SIG-M5 (cell line): Measurements from ENCODE around the gene PLA2G4E.

Experiments used
- DNase-seq: peaks from one replicate; lab custom pipeline; 2025; lab: John Stamatoyannopoulos, UW

Gene PLA2G4E

GRCh38 chr15:41954036-41954435 is 66.8 kb downstream of the PLA2G4E start:
- DNase-seq: no peak

- DNase-seq: no peak
These were observed 68.8 kb downstream of the PLA2G4E start for GRCh38 chr15:41952013-41952563.

DNA sequence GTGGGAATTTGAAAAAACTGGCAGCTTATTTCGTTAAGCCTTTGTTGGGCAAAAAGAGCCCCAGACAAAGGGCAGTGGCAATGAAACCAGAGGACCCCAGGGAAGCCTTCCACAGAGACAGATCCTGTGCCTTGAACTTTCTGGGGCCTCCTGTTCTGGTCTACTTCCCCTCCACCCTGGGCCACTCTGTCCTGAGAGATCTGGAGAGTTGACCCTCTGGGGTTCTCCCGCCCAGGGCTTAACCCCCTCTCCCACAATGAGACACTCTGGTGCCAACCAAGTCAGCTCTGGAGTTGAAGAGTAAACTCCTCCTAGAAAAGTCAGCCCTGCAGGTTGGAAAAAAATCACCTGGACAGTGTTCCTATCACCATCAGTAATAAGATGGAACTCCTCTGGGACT is 69.3 kb downstream of the PLA2G4E start:
- no peak for DNase-seq

- DNase-seq: no peak
These were observed 70.4 kb downstream of the PLA2G4E start for GRCh38 chr15:41950489-41950888.

DNA sequence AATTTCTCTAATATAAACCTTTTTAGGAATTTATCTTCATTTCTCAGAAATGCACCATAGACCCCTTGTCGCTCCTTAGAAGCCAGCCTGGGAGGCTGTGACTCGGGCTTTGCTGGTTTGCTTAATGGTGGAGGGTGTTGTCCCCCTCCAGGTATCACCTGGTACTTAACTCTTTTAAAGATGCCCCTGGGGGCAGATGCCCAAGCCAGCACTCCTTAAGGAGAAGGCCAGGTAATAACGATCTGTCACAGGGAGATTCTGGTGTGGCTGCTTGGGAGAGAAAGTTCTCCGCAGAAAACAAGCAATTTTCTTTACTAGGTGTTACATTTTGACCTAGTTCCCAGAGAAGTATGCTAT is 70.7 kb downstream of the PLA2G4E start:
- no peak for DNase-seq

DNA sequence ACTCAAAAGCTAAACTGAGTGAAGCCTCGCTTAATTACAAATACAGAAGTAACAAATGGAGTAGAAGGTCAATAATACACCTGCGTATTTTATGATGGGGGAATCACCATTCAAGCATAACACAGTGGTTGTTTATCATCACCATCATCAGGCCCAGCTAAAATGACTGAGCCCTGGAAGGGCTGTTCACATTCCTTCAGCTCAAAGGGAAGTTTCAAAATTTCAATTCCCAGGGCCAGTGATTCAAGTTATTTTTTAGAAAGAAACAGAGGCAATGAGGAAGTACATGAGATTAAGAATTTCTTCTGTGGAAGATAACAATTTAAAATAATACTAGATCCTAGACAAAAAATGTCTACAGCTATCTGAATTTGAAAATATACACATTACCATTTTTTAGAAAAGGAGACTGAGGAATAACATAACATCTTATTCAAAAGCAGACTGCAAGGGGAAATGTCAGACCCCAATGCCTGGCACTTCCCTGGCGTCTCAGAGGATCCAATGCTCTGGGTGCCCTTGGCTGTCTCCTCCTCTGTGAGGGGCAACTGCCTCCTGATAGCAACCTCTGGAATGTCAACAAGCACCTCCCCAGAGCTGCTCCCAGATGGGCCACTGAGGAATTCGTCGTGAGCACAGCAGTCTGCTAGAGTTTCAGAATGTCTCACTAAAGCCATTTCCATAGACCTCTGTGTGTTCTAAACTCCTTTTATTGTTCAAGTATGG is 71.3 kb downstream of the PLA2G4E start:
- DNase-seq: no peak

GRCh38 chr15:41948490-41948889 is 72.4 kb downstream of the PLA2G4E start:
- no peak for DNase-seq

GRCh38 chr15:41946970-41947369 is 73.9 kb downstream of the PLA2G4E start:
- no peak for DNase-seq

DNA sequence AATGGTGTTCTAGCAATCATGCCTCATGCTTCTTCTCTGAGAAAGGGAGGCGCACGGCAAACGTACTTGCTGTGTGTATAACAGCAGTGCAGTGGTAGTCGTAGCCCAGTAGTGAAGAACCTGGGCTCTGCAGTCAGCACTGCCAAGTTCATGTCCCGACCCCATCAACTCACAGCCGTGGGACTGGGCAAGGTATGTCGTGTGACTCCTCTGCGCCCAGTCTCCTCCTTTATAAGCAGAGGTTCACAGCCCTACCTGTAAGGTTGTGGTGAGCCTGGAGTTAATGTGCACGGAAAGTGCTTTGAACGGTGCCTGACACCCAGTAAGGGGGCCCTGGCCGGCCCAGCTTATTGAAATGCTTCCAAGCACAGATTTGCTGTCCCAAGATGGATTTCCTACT is 75.1 kb downstream of the PLA2G4E start:
- no peak for DNase-seq

- DNase-seq: no peak
These were observed 75.6 kb downstream of the PLA2G4E start for GRCh38 chr15:41945221-41945620.

DNA sequence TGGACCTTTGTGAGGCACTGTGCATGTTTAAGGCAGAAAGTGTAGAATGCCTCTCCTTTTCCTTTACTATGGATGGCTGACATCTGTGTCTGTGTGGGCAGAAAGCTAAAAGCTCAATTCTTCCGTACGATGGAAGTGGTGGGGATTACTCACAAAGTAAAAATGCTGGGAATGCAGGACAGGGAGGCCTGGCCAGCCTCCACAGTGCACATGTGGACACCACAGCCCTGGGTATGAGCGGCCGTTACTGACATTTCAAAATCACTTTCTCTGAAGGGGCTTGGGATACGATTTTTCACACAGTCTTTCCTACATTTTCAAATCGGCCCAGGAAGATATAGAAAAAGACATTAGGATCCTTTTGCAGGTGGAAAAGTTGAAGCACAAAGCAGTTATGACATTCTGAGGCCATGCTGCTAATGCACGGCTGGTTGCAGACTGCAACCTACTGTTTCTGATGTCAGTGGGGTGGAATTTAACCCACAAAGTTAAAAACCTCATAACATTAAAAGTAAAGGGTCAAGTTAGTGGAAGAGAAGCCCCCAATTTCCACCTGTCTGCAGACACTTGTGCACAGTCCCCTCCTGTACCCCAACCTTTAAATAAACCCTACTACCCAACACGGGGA is 76.4 kb downstream of the PLA2G4E start:
- no peak for DNase-seq

DNA sequence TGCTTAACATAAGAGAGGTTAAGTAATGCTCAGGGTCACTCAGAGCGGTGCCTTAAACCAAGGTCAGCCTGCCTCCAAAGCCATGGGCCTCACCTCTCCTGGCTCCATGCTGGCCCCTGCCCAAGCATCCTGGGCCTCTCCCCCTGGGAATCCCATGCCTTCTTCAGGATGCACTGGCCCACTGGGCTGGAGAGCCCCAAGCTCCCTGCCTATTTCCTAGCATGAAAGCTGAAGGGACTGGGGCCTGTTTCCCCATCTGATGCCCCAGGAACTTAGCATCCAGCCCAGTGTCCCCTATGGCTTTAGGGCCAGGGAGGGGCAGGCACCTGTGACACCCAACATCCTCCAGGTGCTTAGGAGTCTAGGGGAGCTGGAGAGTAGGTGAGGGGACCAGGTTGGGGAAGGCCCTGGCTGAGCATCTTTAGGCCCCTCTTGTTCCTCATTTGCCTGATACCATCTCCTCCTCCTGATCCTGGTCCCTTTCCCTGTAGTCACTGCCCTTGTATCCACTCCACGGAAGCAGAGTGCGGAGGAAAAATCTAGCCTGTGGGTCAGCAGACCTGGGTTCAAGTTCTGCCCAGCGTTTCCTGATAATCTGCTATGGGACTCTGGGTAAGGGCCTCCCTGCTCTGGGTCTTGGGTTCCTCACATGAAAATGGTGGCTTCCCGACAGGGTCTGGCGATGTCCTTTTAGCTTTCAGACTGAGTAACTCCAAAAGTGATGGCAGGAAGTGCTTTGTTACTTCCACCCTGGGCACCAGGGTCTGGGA is 77.1 kb downstream of the PLA2G4E start:
- no peak for DNase-seq

- DNase-seq: no peak
These were observed 78.0 kb downstream of the PLA2G4E start for GRCh38 chr15:41942886-41943285.

- DNase-seq: no peak
These were observed 79.0 kb downstream of the PLA2G4E start for GRCh38 chr15:41941644-41942415.

DNA sequence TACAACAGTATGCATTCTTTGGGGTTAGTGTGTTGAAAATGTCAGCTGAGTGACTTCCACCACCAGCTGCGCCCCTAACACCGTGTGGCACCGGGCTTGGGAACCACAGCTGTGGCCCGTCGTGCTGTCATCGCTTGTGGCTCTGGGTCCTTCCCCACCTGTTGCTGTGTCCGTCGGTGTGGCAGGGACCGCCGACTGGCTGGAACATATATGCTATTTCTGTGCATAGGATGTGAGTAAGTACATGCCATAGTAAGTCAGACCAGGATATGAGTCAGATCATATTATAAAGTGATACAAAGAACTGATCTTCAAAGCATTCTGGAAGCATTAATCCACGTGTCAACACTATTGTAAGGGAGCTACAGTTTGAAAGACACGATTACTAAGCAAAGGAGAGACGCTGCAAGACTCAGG is 80.4 kb downstream of the PLA2G4E start:
- DNase-seq: no peak

DNA sequence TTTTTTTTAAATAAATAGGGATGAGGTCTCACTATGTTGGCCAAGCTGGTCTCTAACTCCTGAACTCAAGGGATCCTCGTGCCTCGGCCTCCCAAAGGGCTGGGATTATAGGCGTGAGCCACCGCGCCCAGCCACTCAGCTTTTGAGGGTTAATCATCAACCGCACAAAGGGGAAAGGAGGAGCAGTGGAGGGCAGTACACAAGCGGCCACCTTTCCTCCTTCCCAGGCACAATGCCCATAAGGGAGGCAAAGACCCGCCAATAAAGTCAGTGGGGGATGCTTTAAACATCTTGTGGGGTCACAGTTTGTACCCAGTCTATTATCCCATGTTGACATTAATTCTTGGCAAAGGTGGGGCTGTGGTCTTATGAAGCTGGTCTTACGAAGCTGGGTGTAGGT is 80.9 kb downstream of the PLA2G4E start:
- no peak for DNase-seq

DNA sequence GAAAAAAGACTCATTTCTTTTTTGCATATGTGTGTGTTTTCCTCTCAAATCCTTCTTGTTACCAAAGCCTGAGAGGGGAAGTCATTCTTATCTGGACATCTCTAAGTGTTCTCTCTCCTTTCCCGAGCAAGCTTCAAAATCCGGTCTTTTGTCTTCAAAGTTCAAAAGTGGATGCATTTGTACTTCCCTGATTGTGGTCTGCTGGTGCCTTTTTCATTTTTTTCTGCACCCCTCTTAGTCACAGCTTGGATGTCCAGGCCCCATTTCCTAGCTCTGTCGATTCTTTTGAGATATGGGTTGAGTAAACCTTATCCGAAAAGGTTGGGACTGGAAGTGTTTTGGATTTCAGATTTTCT is 83.3 kb downstream of the PLA2G4E start:
- no peak for DNase-seq

DNA sequence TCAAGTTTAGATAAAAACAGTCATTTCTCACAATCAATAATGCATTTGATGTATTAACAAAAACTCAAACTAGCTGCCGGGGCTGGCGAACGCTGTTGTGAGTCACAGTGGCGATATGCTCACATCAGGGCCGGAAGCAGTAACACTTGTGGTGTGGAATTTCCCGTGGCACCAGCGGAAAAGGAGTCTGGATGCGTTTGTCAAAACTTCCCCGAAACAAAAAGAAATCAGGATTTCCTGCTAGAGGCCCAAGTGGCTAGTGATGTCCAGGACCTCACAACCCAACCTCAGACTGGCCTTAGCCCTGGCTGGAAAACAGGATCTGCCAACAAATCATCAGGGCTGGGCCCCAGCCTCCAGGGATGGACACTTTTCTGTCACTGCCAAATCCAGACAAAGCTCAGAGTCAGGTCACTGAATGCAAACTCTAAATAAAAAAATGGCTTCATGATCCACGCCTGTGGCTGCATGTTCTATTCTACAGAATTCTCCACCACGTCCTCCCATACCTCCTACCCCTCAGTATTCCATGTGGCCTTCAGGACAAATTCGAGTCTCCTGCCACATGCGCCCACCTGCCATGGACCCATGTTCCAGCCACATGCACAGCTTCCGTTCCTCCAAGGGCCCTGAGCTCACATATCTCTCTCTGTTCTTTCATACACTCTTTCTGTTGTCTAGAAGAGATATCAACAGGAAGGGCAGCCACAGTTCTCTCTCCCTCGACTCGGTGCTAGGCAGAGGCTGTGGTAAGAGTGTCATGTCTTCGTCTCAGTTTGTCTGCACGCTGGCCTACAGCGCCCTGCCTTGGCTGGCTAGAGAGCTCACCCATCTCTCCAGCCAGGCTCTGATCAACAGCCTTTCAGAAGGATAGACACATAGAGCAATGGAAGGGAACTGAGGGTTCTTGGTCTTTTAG is 83.9 kb downstream of the PLA2G4E start:
- no peak for DNase-seq

DNA sequence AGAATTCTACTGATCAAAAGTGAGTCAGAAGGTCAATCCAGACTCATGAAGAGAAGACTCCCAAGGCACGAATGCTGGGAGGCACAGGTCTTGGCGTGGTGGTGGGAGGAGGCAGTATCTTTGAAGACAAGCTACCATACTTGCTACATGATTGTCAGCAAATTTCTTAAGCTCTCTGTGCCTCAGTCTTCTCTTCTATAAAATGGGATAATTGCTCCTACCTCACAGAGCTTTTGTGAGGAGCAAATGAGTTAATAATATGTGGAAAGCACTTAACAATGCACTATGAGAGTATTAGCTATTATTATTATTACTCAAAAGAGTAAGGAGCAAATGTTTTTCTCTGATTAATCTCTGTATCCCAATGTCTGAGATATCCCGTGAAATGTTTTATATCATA is 84.7 kb downstream of the PLA2G4E start:
- no peak for DNase-seq

- DNase-seq: no peak
These were observed 85.2 kb downstream of the PLA2G4E start for GRCh38 chr15:41935566-41936020.

DNA sequence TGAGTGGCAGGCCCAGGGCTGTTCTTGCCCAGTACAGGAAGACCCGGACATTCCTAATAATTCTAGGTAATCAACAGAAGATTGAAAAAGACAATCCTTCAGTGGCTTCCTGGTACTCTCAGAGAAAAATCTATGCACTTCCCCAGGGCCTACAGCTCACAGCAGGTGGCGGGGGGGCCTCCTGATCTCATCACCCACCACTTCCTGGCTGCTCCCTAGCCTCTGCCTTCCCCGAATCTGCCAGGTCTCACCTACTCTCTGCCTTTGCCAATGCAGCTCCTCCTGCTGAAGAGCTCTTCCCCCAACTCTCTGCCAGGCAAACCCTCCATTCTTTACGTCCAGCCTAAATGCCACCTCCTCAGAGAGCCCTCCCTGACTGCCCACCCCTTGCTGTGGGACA is 86.0 kb downstream of the PLA2G4E start:
- DNase-seq: no peak
